Esophagus muscularis mucosa (tissue), 3 donors: Measurements from ENCODE around the gene GRID1.

Source experiments
- POLR2A ChIP-seq: fragments of 450-650 bp; IDR thresholded peaks from one replicate; pipeline ENCODE4 v1.6.1; 2017; ENCODE audit warnings: antibody characterized with exemption, moderate library complexity, mild to moderate bottlenecking, low read depth
- POLR2AphosphoS5 ChIP-seq, 2 donors: sonication (generic); formaldehyde crosslinking; IDR thresholded peaks; one replicate each; pipeline ENCODE4 v1.6.1; 2017; ENCODE audit warnings: antibody characterized with exemption in 2 of 2
- TF ChIP-seq, protein P1 (sequence below), 3 experiments: fragments of 200-600 bp in 2 of 3; fragments of 450-650 bp in 1 of 3; sonication (generic) in 2 of 3; IDR thresholded peaks; one replicate each; pipeline ENCODE4 v1.5.1; 2017 to 2019; ENCODE audit warnings: antibody characterized with exemption in 3 of 3, mild to moderate bottlenecking in 2 of 3, moderate library complexity in 1 of 3

DNA sequence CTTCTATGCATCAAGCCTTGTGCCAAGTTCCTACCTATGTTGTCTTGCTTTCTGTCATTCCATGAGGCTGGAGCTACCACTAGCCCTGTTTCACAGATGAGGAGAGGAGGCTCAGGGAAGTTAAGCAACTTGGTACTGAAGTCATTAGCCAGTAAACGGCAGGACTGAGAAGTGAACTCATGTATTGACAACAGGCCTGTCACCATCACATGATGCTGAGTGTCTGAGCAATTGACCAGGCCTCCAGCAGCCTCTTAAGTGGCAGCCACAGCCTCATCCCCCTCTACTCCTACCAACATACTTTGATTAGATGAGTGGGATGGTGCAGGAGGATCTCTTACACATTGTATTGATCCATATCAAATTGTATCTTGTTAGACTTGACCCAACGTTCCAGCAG, 317.6 kb downstream of the GRID1 start:
- TF ChIP-seq, protein P1, sequence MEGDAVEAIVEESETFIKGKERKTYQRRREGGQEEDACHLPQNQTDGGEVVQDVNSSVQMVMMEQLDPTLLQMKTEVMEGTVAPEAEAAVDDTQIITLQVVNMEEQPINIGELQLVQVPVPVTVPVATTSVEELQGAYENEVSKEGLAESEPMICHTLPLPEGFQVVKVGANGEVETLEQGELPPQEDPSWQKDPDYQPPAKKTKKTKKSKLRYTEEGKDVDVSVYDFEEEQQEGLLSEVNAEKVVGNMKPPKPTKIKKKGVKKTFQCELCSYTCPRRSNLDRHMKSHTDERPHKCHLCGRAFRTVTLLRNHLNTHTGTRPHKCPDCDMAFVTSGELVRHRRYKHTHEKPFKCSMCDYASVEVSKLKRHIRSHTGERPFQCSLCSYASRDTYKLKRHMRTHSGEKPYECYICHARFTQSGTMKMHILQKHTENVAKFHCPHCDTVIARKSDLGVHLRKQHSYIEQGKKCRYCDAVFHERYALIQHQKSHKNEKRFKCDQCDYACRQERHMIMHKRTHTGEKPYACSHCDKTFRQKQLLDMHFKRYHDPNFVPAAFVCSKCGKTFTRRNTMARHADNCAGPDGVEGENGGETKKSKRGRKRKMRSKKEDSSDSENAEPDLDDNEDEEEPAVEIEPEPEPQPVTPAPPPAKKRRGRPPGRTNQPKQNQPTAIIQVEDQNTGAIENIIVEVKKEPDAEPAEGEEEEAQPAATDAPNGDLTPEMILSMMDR (IDR thresholded peaks at IDR 0.05): no peak
- no peak for TF ChIP-seq POLR2A
- no peak for TF ChIP-seq POLR2AphosphoS5 (IDR thresholded peaks at IDR 0.05)
